GM18520 (cell line): ENCODE results near the gene OR2A25.
"Not testable (repeated sequence)": the region's sequence is repeated elsewhere in the genome, so short reads cannot be mapped to it uniquely, and the experiment has no call there.

Source experiments
- ATAC-seq: cut with Tn5 transposase; IDR thresholded peaks from one replicate; pipeline ENCODE4 v1.9.1; 2021; ENCODE audit not compliant: unreplicated experiment

Gene OR2A25, protein sequence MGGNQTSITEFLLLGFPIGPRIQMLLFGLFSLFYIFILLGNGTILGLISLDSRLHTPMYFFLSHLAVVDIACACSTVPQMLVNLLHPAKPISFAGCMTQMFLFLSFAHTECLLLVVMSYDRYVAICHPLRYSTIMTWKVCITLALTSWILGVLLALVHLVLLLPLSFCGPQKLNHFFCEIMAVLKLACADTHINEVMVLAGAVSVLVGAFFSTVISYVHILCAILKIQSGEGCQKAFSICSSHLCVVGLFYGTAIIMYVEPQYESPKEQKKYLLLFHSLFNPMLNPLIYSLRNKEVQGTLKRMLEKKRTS

DNA sequence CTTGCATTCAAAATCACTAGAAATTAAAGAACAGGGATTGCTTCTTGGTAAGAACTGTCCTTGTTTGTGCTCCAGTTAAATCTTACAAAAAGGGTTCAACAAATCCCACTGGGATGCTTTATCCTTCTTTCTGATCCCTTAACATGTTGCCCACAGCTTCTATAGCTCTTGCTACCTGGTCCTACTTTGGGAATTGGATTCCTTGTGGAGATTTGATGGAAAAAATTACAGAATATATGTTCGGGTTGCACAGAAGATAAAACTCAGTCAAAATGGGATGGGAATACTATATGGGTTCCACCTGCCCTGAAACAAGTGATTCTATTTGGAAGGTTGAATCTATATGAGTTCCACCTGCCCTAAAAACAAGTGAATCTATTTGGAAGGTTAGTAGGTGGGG lies at the start of gene OR2A25:
Gene OR2A25, plus strand, starts transcription at position 301 of the 400 bp plus-strand sequence. CDS start 4,409 bp downstream, outside the sequence.
- ATAC-seq = no peak

DNA sequence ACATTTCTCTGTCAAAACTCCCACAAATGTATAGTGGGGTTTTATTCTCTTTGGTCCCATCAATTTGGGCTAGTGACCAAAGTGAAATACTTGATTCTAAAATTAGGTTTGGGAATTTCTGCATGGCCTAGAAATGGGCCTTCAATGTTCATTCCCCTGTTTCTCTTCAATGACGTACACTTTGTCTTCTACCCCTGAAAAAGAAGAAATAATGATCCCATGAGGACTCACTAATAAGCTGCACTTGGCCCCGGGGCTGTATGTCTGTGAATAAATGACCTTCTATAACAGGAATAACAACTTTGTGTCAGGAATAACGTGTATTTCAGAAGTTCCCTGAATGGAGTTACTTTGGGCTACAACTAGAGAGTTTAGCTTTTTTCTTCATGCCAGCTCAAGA lies 49.3 kb upstream of the OR2A25 start:
- no peak for ATAC-seq

DNA sequence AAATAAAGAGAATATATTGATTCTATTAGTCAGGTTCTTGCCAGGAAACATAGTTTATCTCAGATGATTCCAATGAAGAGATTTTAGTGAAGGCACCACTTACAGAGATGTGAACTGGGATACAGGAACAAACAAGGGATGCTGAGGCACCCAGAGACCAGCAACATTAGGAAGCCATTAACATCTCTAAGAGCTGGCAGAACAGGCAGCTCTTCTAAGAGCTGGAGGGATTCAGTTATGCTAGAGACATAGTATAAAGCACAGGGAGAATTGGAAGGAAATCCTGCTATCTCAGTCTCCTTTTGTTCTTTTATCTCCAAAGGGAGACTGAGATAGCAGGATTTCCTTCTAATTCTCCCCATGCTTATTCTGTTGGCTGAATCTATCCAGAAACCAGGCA lies 47.4 kb upstream of the OR2A25 start:
- no peak for ATAC-seq

DNA sequence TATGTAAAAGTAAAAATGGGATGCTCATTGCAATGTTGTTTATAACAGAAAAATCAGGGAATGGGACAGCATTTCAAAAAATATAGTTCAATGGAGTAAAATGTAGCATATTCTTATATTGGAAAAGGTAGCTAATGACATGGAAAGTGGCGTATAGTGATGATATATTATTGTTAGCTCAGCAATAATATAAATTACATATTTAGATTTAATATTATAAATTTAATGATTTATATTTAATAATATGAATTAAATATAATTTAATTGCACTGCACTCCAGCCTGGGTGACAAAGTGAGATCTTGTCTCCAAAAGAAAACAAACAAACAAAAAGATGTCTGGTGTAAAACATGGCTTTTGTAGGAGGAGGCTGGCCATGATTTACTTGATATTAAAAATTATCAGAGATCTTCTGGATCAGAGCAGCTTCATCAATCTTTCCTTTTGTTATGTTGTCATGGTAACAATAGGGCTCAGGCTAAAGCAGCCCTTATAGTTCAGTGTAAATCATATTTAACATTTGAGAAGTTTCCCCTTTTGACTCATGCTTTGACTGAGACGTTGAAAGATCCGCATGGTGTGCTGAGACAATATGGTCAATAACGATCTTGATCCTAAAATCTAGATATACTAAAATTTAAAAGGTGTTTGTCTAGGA lies 46.3 kb upstream of the OR2A25 start:
- ATAC-seq = no peak

- no peak for ATAC-seq
These were observed 45.4 kb upstream of the OR2A25 start for GRCh38 chr7:144024213-144024612.

DNA sequence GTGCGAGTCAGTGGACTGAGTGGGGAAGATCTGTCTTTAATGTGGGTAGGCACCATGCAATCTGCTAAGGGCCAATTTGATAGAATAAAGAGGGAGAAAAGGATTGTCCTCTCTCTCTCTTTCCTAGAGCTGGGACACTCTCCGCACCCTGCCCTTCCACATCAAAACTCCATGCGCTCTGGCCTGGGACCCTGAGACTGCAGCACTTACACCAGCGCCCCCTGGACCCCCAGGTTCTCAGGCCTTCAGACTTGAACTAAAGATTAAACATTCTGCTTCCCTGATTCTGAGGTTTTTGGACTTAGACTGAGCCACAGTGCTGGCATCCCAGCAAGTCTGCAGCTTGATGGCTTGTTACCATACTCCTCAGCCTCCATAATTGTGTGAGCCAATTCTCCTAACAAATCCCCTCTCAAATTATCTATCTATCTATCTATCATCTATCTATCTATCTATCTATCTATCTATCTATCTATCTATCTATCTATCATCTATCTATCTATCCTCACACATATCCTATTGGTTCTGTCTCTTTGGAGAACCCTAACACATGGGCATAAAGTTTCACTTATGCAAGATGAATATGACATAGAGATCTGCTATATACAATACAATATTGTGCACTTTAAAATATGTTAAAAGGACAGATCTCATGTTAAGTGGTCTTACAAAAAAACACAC lies 43.3 kb upstream of the OR2A25 start:
- ATAC-seq = no peak

GRCh38 chr7:144027070-144027469 lies 42.5 kb upstream of the OR2A25 start:
- ATAC-seq = no peak

DNA sequence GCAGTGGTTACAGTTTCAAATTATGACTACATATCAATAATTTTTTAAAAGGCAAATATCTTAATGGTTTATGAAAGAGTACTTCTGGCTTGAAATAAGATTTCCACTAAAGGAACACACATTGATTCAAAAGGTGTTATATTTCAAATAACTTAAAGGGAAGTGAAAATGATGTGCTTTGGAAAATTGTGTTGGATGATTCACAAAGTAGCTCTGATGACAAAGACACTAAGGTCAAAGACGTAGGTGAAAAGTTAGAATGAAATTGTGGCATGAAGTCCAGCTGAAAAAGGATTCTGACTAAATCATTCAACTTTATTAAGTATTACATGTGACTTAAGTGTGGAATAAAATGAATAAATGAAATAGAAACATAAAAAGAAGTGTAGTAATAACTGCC lies 41.6 kb upstream of the OR2A25 start:
- ATAC-seq = no peak

- no peak for ATAC-seq
These were observed 41.1 kb upstream of the OR2A25 start for GRCh38 chr7:144028547-144028946.

DNA sequence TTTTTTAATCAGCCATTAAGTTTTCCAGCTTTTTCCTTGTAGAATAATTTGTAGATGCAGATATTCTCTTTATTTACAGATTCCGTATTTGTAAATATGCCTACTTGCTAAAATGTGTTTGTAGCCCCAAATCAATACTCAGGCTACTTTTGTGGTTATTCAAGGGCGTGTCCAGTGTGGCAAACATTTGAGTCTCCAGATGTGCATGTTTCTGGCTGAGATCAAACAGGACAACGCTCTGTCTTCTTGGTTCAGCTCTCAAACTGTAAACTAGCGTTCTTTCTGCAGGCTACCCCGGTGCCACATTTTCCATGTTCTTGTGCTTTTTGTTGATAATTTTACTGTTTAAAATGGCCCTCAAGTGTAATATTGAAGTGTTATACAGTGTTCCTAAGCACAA lies 37.1 kb upstream of the OR2A25 start:
- ATAC-seq = no peak

DNA sequence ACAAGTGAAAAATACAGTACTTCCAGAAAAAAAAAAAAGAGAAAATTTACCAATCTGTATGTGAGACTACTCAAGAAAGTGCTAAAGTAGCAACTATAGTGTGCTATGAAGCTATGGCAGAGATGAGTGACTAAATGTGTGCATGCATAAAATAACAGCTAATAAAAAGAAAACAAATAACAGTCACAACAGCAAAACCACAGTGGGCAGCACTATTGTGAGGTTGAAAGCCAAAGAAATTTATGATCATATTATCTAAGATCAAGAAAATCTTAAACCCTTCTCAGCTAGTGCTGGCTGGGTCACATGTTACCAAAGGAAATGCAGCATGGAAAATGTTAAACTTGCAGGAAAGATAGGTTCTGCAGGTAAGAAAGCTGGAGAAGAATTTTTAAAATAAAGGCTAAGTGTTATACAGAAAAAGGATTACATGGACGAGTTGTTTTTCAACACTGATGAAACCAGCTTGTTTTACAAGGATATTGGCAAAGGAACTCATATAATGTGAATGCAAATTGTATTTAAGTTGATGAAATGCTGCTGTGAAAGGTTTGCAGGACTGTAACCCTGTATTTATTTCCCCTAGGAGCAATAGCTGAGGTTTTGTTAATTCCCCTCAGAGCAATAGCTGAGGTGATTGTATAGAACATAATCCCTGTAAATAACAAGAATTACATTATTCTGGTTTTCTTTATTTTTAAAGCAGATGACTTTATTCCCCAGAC lies 36.5 kb upstream of the OR2A25 start:
- ATAC-seq = no peak

- no peak for ATAC-seq
These were observed 34.2 kb upstream of the OR2A25 start for GRCh38 chr7:144035385-144035784.

- no peak for ATAC-seq
These were observed 33.2 kb upstream of the OR2A25 start for GRCh38 chr7:144036302-144036885.

DNA sequence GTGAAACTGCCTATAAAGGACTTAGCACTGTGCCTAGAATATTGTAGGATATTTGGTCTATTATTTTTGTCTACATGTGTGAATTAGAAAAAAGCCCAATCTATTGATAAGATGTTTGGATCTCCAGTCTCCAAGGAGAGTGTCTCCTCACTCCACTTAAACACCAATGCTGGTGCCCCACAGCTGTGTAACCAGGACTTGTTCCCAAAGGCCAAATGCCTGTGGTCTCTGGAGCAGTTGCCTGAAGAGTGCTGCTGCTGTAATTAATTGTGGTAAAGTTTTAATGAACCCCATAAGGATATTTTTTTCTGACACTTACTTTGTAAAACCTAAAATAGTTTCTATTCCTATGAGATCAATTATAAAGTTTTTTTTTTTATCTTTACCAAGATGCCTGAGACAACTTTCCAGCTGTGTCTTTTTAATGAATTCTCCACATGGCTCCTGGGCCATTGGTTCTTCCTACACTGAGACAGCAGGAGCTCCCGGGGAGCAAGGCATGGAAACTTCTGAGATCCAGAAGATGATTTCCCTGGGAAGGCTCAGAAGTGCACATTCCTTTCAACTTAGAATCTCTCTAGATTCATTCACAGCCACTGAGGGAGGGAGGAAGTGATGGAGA lies 32.1 kb upstream of the OR2A25 start:
- no peak for ATAC-seq

GRCh38 chr7:144038887-144039286 lies 30.7 kb upstream of the OR2A25 start:
- no peak for ATAC-seq

DNA sequence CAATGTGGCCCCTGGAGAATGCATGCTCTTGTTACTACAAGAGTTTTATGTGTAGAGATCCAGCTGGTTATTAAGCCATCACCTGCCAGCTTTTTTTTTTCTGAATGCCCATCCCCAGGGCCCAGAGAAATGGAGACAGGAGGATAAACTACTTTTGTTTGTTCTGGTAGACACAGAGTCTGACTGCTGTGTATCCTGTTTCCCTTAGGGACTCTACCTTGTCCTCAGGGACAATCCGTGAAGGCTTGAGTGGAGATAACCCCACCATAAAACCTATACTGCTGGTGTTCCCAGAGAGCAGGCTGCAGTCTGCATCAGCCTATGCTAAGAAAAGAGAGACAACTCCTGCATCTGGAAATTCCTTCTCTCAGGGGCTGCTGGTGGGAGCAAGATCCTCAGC lies 21.0 kb upstream of the OR2A25 start, which contains the start of gene OR2A5:
Gene OR2A5, plus strand, starts transcription at position 301 of the 400 bp plus-strand sequence. CDS start 1,454 bp downstream, outside the sequence.
- no peak for ATAC-seq

GRCh38 chr7:144049491-144049890 lies 20.1 kb upstream of the OR2A25 start:
- ATAC-seq = no peak

- no peak for ATAC-seq
These were observed 19.5 kb upstream of the OR2A25 start for GRCh38 chr7:144050093-144050492.

GRCh38 chr7:144050884-144051283 lies 18.7 kb upstream of the OR2A25 start:
- ATAC-seq = not testable (repeated sequence)

DNA sequence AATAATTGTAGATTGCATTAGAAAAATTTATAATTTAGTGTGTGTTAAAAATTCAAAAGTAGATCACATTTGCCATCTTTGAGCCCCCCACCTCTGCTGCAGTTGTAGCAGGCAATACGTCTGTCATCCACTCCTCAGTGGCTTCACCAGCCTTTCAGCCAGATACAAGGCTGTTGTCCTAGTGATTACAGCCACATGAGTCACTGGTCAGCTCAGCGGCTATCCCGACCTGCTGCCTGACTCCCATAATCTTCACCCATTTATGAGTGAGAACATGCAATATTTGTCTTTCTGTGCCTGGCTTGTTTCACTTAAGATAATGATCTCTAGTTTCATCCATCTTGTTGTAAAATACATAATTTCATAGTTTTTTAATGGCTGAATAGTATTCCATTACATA lies 11.7 kb upstream of the OR2A25 start:
- ATAC-seq = no peak
